SK-N-MC (cell line): ENCODE data around the gene DNAJB11.

Experiments used
- EZH2 ChIP-seq: fragments of 200-600 bp; sonication (generic); IDR thresholded peaks from one replicate; pipeline ENCODE4 v1.6.1; 2017; ENCODE audit warnings: antibody characterized with exemption
- FOXP2 ChIP-seq: optimal IDR thresholded peaks from 2 replicates; pipeline ENCODE3; 2011; ENCODE audit warnings: mild to moderate bottlenecking, moderate library complexity; ENCODE audit not compliant: insufficient read depth; ENCODE audit errors: extremely low read length, control extremely low read depth
- POLR2AphosphoS5 ChIP-seq: IDR thresholded peaks from 2 replicates; pipeline ENCODE4 v1.6.1; 2012; ENCODE audit warnings: mild to moderate bottlenecking, low read depth, low read length, borderline replicate concordance

DNA sequence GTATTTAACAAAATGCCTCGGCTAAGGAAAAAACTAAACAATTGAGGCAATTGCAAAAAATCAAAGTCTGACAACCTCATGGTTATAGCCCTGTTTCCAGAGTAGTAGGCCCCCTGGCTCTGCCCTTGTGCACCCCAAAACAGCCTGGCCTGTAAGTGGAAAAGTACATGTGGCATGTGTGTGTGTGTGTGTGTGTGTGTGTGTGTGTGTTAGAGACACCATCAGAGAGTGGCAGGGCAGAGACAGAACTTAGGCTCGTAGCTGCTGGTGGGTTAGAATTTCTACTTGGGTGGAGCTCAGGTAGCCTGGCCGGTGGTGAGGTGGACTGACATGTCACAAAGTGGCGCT, 28.2 kb downstream of the DNAJB11 start:
- TF ChIP-seq EZH2 = no peak
- TF ChIP-seq POLR2AphosphoS5 = no peak
- TF ChIP-seq FOXP2 = no peak
